NOMO-1 (cell line): ENCODE results near the gene TRPC4AP.
"Not testable (repeated sequence)": the region's sequence is repeated elsewhere in the genome, so short reads cannot be mapped to it uniquely, and the experiment has no call there.

Experiments
- DNase-seq, 2 experiments: peaks; one replicate each; lab custom pipeline; 2025; ENCODE audit not compliant: unreplicated experiment in 2 of 2; lab: John Stamatoyannopoulos, UW

Gene TRPC4AP

GRCh38 chr20:35104685-35105295 is 12.2 kb upstream of the TRPC4AP start:
- DNase-seq, result peak in 1 of 2 experiments; percentile 27

GRCh38 chr20:35101620-35102019 is 9.0 kb upstream of the TRPC4AP start:
- no peak for DNase-seq

GRCh38 chr20:35093267-35093884 is 769 bp upstream of the TRPC4AP start:
- DNase-seq, result peak in 1 of 2 experiments; percentile 54

GRCh38 chr20:35091816-35092523 is 637 bp downstream of the TRPC4AP start:
- DNase-seq, result peak in 1 of 2 experiments; percentile 10

GRCh38 chr20:35088231-35089145 is 4.1 kb downstream of the TRPC4AP start:
- DNase-seq, result peak in 1 of 2 experiments; percentile 22

GRCh38 chr20:35087791-35088190 is 4.8 kb downstream of the TRPC4AP start:
- no peak for DNase-seq

- no peak for DNase-seq
Observed at GRCh38 chr20:35087355-35087754, 5.3 kb downstream of the TRPC4AP start.

GRCh38 chr20:35085477-35086225 is 7.0 kb downstream of the TRPC4AP start:
- DNase-seq, result peak in 1 of 2 experiments; percentile 80

GRCh38 chr20:35084998-35085397 is 7.6 kb downstream of the TRPC4AP start:
- no peak for DNase-seq

GRCh38 chr20:35080348-35080642 is 12.3 kb downstream of the TRPC4AP start:
- not testable (repeated sequence) for DNase-seq

GRCh38 chr20:35079472-35080347 is 12.9 kb downstream of the TRPC4AP start:
- no peak for DNase-seq

GRCh38 chr20:35077872-35078271 is 14.7 kb downstream of the TRPC4AP start:
- DNase-seq, result no peak

- DNase-seq, result no peak
Observed at GRCh38 chr20:35077341-35077740, 15.3 kb downstream of the TRPC4AP start.

GRCh38 chr20:35071436-35072153 is 21.0 kb downstream of the TRPC4AP start:
- not testable (repeated sequence) for DNase-seq

- no peak for DNase-seq
Observed at GRCh38 chr20:35066194-35066593, 26.4 kb downstream of the TRPC4AP start.

- DNase-seq, result no peak
Observed at GRCh38 chr20:35065181-35065580, 27.4 kb downstream of the TRPC4AP start.

GRCh38 chr20:35063168-35063567 is 29.4 kb downstream of the TRPC4AP start:
- DNase-seq, result peak; percentile 10 to 70

- DNase-seq, result no peak
Observed at GRCh38 chr20:35062478-35062877, 30.1 kb downstream of the TRPC4AP start.

GRCh38 chr20:35060168-35060567 is 32.4 kb downstream of the TRPC4AP start:
- no peak for DNase-seq
